NT2/D1 (cell line): Measurements from ENCODE around the gene AAMP.

Experiments used
- DNase-seq: peaks from one replicate; pipeline ENCODE4 v3.0.0-alpha.2; 2011; ENCODE audit warnings: low read depth, low spot score
- H3K27me3 ChIP-seq: 2 replicates; pipeline ENCODE4 v1.6.0; 2011; ENCODE audit warnings: mild to moderate bottlenecking; ENCODE audit not compliant: insufficient read length, insufficient read depth
- H3K36me3 ChIP-seq: 2 replicates; pipeline ENCODE4 v1.6.1; 2011; ENCODE audit warnings: mild to moderate bottlenecking, low read length, mixed read lengths; ENCODE audit not compliant: insufficient read depth, insufficient read length
- H3K4me1 ChIP-seq: 2 replicates; pipeline ENCODE4 v1.5.1; 2011; ENCODE audit not compliant: insufficient read depth, insufficient read length
- H3K4me3 ChIP-seq: 2 replicates; pipeline ENCODE4 v1.5.1; 2011; ENCODE audit warnings: low read depth; ENCODE audit not compliant: insufficient read length
- H3K9ac ChIP-seq: 2 replicates; pipeline ENCODE4 v1.6.0; 2011; ENCODE audit warnings: low read depth; ENCODE audit not compliant: insufficient read length
- H3K9me3 ChIP-seq: 2 replicates; pipeline ENCODE4 v1.5.1; 2011; ENCODE audit warnings: mild to moderate bottlenecking, low read length; ENCODE audit not compliant: insufficient read depth
- SUZ12 ChIP-seq: IDR thresholded peaks from 2 replicates; pipeline ENCODE4 v1.6.1; 2011; ENCODE audit not compliant: insufficient read length, insufficient read depth; ENCODE audit errors: extremely low read depth
- YY1 ChIP-seq: IDR thresholded peaks from 2 replicates; pipeline ENCODE4 v1.6.1; 2011; ENCODE audit not compliant: insufficient read length, insufficient read depth
- ZNF274 ChIP-seq: IDR thresholded peaks from 2 replicates; pipeline ENCODE4 v1.6.1; 2011; ENCODE audit warnings: mild to moderate bottlenecking, low read depth, low read length

AAMP gene

GRCh38 chr2:218235017-218235416 lies 34.9 kb downstream of the AAMP start:
- DNase-seq = no peak
- H3K27me3 ChIP-seq = no peaks in the 10 kb centered on the region
- no peak overlapping the region for H3K4me3 ChIP-seq
- no peak for TF ChIP-seq YY1
- no peak for TF ChIP-seq SUZ12
- TF ChIP-seq ZNF274 = no peak
- H3K9ac ChIP-seq = no peak overlapping the region
- peaks cover 87% of the 10 kb centered on the region for H3K36me3 ChIP-seq
- no peaks in the 10 kb centered on the region for H3K4me1 ChIP-seq
- no peaks in the 10 kb centered on the region for H3K9me3 ChIP-seq

- TF ChIP-seq YY1 (no peak), SUZ12 (no peak), ZNF274 (no peak)
- DNase-seq = no peak
- peaks cover 92% of the 10 kb centered on the region for H3K36me3 ChIP-seq
Observed at GRCh38 chr2:218234521-218234920, 35.4 kb downstream of the AAMP start.

GRCh38 chr2:218233543-218233942 lies 36.4 kb downstream of the AAMP start:
- peaks cover 88% of the 10 kb centered on the region for H3K36me3 ChIP-seq
- no peak for DNase-seq

More at GRCh38 chr2:218234521-218234920, 35.4 kb downstream of the AAMP start:
- Histone ChIP-seq H3K4me1 (no peaks in the 10 kb centered on the region), H3K27me3 (no peaks in the 10 kb centered on the region), H3K4me3 (no peak overlapping the region), H3K9me3 (no peaks in the 10 kb centered on the region), H3K9ac (no peak overlapping the region)

GRCh38 chr2:218230882-218231281 lies 39.1 kb downstream of the AAMP start:
- Histone ChIP-seq H3K4me1 (no peaks in the 10 kb centered on the region), H3K36me3 (peaks cover 82% of the 10 kb centered on the region), H3K9me3 (no peaks in the 10 kb centered on the region), H3K27me3 (no peaks in the 10 kb centered on the region), H3K4me3 (no peak overlapping the region), H3K9ac (no peak overlapping the region)
- DNase-seq = no peak
- TF ChIP-seq YY1 (no peak), SUZ12 (no peak), ZNF274 (no peak)

More at GRCh38 chr2:218233543-218233942, 36.4 kb downstream of the AAMP start:
- H3K4me3 ChIP-seq = no peak overlapping the region
- TF ChIP-seq ZNF274 (no peak), YY1 (no peak), SUZ12 (no peak)
- H3K9ac ChIP-seq = no peak overlapping the region
- no peaks in the 10 kb centered on the region for H3K9me3 ChIP-seq
- H3K4me1 ChIP-seq = no peaks in the 10 kb centered on the region
- H3K27me3 ChIP-seq = no peaks in the 10 kb centered on the region

GRCh38 chr2:218229851-218230250 lies 40.1 kb downstream of the AAMP start:
- Histone ChIP-seq H3K9me3 (no peaks in the 10 kb centered on the region), H3K4me3 (no peak overlapping the region), H3K36me3 (peaks cover 83% of the 10 kb centered on the region), H3K9ac (no peak overlapping the region), H3K4me1 (no peaks in the 10 kb centered on the region), H3K27me3 (no peaks in the 10 kb centered on the region)
- TF ChIP-seq YY1 (no peak), ZNF274 (no peak), SUZ12 (no peak)
- no peak for DNase-seq

- Histone ChIP-seq H3K4me3 (no peak overlapping the region), H3K9ac (no peak overlapping the region), H3K36me3 (peaks cover 83% of the 10 kb centered on the region), H3K4me1 (no peaks in the 10 kb centered on the region), H3K9me3 (no peaks in the 10 kb centered on the region), H3K27me3 (no peaks in the 10 kb centered on the region)
- no peak for TF ChIP-seq YY1
- no peak for TF ChIP-seq ZNF274
- no peak for TF ChIP-seq SUZ12
- no peak for DNase-seq
Observed at GRCh38 chr2:218229239-218229638, 40.7 kb downstream of the AAMP start.

- peaks cover 83% of the 10 kb centered on the region for H3K36me3 ChIP-seq
- DNase-seq = no peak
Observed at GRCh38 chr2:218228366-218229090, 41.4 kb downstream of the AAMP start.

More at GRCh38 chr2:218228366-218229090, 41.4 kb downstream of the AAMP start:
- Histone ChIP-seq H3K4me1 (no peaks in the 10 kb centered on the region), H3K4me3 (no peak overlapping the region), H3K9me3 (no peaks in the 10 kb centered on the region), H3K27me3 (no peaks in the 10 kb centered on the region), H3K9ac (no peak overlapping the region)
- no peak for TF ChIP-seq SUZ12
- TF ChIP-seq YY1 = no peak
- no peak for TF ChIP-seq ZNF274
